ENCODE data around the gene RIMBP2.

Gene RIMBP2

DNA sequence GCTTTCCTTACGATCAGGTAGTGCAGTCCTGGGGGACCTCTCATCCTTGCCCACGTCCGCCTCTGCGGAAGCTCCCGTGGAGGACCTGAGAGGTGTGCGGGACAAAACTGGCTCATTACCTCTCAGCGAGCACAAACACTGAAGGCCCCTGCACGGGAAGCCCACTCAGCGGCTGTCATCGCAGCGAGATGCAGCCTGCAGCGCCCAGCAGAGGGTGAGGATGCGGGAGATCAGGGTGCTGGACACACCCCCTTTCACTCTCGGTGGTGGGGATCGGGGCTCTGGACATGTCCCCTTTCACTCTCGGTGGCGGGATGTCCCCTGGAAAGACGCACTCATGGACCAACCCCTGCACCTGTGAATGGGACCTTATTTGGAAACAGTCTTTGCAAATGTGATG is 266.8 kb downstream of the RIMBP2 start:
- Mint-ChIP-seq H3K36me3 (ENCODE audit: low read depth) (no peaks in the 10 kb centered on the region), H3K27ac (no peak overlapping the region), H3K4me3 (no peak overlapping the region), H3K9me3 (no peaks in the 10 kb centered on the region), H3K4me1 (no peaks in the 10 kb centered on the region), H3K27me3 (no peaks in the 10 kb centered on the region)
- DNase-seq (no peak), ATAC-seq (no peak)

DNA sequence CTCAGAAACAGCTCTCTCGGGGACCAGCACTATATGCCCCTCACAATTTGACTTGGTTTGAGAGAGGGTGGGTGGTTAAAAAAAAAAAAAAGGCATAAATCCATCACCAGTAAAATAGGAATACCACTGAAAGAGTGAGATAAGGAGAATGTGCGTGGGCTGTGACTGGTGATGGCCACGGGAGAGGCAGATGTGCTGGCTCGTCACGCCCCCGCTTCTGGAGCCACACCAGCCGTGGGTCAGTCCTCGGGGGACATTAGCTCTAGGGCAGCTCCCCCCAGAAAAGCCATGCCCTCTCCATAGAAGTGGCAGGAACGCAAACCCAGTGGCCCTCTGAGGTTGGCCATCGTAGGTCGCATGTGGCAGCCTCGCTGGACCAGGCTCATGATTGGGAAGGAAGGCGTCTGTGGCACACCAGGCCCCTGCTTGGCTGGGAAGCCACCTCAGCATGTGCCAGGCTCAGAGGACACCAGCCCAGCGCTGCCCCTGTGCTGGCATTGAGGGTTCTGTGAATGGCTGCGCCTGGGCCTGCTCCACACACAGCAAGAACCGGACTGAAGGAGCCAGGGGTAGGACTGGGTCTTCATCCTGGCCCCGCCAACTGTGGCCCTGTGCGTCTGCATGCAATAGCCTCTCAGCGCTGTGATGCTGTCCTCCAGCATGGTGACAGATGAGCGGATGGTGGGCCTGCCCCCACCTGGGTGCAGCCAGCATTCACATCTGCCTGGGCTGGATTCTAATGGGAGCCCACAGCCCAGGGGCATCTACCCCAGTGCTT is 267.9 kb downstream of the RIMBP2 start:
- ATAC-seq: no peak
- H3K36me3 Mint-ChIP-seq (ENCODE audit: low read depth): no peaks in the 10 kb centered on the region
- H3K9me3 Mint-ChIP-seq: no peaks in the 10 kb centered on the region
- no peak for DNase-seq
- H3K4me3 Mint-ChIP-seq: no peak overlapping the region
- H3K27ac Mint-ChIP-seq: no peak overlapping the region
- no peaks in the 10 kb centered on the region for H3K4me1 Mint-ChIP-seq
- no peaks in the 10 kb centered on the region for H3K27me3 Mint-ChIP-seq

DNA sequence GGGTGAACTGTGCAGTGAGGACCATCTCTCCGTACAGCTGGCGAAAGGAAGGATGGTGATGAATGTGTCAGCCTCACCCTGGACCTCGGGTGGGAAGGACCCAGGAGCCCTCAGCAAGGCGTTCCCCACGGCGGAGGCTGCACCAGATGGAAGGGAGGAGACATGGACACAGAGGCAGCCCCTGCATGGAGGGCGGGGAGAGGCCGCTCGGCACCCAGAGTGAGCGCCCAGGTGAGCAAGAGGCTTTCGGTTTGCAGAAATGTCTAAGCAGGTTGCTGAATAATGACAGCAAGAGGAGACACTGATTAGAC is 268.5 kb downstream of the RIMBP2 start:
- no peak for ATAC-seq
- no peak for DNase-seq
- no peaks in the 10 kb centered on the region for H3K27me3 Mint-ChIP-seq
- H3K36me3 Mint-ChIP-seq (ENCODE audit: low read depth): no peaks in the 10 kb centered on the region
- H3K4me3 Mint-ChIP-seq: no peak overlapping the region
- no peaks in the 10 kb centered on the region for H3K4me1 Mint-ChIP-seq
- H3K9me3 Mint-ChIP-seq: no peaks in the 10 kb centered on the region
- no peak overlapping the region for H3K27ac Mint-ChIP-seq

DNA sequence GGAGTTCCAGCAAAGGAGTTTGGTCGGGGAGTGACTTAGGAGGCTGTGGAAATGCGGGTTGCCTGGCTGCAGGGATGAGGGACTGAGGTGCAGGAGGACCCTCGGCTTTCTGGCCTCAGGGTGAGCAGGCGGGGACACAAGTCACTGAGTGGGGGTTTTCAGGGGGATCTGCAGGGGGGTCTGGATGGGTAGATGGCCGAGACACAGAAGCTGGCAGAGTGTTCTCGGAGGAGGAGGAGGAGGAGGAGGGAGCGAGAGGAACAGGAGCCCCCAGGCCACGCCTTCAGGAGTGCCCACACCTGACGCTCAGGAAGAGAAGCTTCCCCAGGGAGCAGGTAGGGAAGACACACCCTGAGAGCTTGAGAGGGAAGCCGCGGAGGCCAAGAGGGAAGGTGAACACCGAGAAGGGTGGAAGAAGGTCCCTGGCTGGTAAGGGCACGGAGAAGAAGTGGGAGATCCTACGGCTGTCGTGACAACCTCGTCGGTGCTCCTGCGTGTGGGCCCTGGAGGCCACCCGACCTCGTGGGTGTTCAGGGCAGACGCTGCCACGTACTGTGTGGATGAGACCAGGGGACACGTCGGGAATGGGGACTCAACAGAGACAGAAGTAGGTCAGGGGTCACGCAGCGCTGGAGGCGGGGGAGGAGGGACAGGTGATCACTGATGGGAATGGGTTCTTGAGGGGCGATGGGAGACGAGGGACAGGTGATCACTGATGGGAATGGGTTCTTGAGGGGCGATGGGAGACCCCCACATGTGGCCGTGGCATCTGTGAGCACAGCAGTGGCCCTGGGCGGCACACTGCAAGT is 269.0 kb downstream of the RIMBP2 start:
- no peak for DNase-seq
- no peaks in the 10 kb centered on the region for H3K27me3 Mint-ChIP-seq

DNA sequence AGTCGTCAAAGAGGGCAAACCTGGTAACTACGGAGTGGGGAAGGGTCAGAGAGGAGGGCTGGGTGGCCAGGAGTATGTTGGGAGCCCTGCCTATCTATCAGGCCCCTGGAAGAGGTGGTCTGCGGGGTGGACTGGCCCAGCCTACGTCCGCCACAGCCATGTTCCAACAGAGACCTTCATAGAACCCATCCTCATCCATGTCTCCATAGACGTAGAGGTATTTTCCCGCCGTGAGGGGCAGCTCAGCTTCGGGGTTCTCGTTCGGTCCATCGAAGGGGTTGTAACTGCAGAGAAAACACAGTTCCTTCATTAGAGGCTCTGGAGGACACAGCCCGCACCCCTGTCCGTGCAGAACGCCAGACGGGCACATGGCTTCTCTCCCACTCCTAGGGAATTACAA is 271.1 kb downstream of the RIMBP2 start:
- H3K27ac Mint-ChIP-seq: no peak overlapping the region
- DNase-seq (no peak), ATAC-seq (no peak)
- no peak overlapping the region for H3K4me3 Mint-ChIP-seq
- no peaks in the 10 kb centered on the region for H3K36me3 Mint-ChIP-seq (ENCODE audit: low read depth)
- no peaks in the 10 kb centered on the region for H3K27me3 Mint-ChIP-seq
- peaks cover 6% of the 10 kb centered on the region for H3K9me3 Mint-ChIP-seq
- H3K4me1 Mint-ChIP-seq: no peaks in the 10 kb centered on the region

More for the DNA sequence above, 269.0 kb downstream of the RIMBP2 start:
- H3K9me3 Mint-ChIP-seq: no peaks in the 10 kb centered on the region
- no peak for ATAC-seq
- no peak overlapping the region for H3K4me3 Mint-ChIP-seq
- H3K4me1 Mint-ChIP-seq: no peaks in the 10 kb centered on the region
- no peaks in the 10 kb centered on the region for H3K36me3 Mint-ChIP-seq (ENCODE audit: low read depth)
- no peak overlapping the region for H3K27ac Mint-ChIP-seq

DNA sequence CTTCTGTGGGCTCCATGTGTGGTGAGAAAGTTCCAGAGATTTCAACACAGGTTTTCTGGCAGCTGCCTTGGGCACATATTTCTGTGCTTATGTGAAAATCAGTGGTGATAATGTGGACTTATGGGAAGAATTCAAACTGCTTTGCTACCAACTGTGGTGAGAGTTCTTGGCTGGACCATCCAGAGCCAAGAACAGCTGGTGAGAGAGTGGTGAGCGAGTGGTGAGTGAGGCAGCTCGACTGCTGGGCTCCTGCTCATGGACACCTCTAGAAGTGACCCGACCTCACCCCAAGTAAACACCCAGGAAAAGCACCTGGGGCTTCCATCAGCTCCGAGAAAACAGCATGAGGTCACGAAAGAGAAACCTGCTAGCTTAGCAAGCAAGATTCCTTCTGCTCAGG is 272.0 kb downstream of the RIMBP2 start:
- no peak overlapping the region for H3K4me3 Mint-ChIP-seq
- H3K9me3 Mint-ChIP-seq: peaks cover 8% of the 10 kb centered on the region
- H3K27ac Mint-ChIP-seq: no peak overlapping the region
- H3K36me3 Mint-ChIP-seq (ENCODE audit: low read depth): no peaks in the 10 kb centered on the region
- H3K4me1 Mint-ChIP-seq: no peaks in the 10 kb centered on the region
- H3K27me3 Mint-ChIP-seq: no peaks in the 10 kb centered on the region
- no peak for DNase-seq
- ATAC-seq: no peak

DNA sequence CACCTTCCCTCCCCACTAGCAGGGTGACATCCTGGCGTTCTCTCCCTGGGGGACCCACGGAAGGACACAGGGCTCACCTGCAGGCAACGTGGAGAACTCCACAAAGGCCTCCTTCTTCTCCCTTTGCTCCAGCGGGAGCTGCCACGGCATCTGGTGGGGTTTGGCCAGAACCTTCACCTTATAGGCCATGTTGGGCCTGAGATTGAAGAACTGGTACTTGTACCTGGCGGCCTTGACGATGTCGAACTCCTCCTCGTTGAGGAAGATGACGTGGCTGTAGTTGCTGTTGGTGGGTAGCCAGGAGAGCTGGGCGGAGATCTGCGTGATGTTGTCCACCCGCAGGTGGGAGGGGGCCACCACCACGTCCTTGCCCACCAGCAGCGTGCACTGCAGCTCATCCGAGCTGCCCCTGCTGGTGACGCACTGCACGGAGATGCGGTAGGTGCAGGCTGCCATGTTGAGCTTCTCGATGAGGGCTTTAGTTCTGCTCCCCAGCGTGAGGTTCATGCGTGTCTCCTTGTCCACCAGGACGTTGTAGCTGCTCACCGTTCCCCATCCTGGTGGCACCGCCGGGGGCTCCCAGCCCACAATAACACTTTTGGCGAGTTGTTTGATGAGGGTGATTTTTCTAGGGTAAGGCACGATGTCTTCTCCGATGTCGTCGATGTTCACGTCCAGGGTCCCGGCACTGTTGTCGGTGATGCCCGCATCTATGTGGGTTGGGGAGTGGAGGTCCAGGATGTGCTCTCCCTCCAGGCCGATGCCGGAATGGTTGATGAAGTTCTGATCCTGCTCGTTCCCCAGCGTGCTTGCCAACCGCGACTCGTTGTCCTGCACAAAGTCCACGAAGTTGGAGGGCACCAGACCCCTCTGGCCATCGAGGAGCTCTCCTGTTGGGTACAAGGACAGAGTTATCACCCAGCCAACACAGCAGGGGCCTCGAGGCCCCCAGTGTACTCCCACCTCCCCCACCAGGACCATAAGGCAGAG is 274.0 kb downstream of the RIMBP2 start:
- DNase-seq (no peak), ATAC-seq (no peak)
- peaks cover 10% of the 10 kb centered on the region for H3K9me3 Mint-ChIP-seq
- no peaks in the 10 kb centered on the region for H3K4me1 Mint-ChIP-seq
- no peak overlapping the region for H3K4me3 Mint-ChIP-seq
- no peak overlapping the region for H3K27ac Mint-ChIP-seq
- H3K27me3 Mint-ChIP-seq: no peaks in the 10 kb centered on the region
- no peaks in the 10 kb centered on the region for H3K36me3 Mint-ChIP-seq (ENCODE audit: low read depth)

DNA sequence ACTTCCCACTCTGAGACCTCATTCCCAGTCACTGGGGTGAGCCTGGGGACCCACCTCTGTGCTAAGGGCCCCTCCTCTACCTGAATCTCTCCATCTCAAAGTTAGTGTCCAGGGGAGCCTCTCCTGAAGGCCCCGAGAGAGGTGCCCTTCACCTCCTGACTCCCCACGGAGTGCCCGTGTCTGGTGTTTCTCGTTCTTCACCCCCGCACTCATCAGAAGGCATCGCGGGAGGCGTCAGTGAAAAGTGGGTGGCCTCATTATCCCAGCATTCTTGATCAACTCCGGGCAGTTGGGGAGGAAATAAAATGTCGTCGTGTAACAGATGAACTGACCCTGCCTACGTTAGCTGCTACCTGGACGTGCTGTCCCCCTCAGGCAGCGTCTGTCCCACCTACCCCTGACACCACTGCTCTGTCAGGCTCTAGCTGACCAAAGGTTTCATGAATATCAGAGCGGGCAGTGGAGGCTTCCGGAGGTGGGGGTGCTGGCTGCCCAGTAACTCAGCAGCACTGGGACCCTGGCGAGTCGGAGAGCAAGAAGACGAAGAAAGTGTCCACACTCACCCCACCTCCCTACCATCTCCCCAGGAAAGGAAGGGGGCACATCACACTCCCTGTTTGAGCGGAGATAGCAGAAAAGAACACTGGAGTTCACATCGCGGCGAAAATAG is 275.6 kb downstream of the RIMBP2 start:
- H3K27me3 Mint-ChIP-seq: no peaks in the 10 kb centered on the region
- peaks cover 10% of the 10 kb centered on the region for H3K9me3 Mint-ChIP-seq
- H3K4me3 Mint-ChIP-seq: no peak overlapping the region
- H3K36me3 Mint-ChIP-seq (ENCODE audit: low read depth): no peaks in the 10 kb centered on the region
- DNase-seq: no peak
- ATAC-seq: no peak
- H3K27ac Mint-ChIP-seq: no peak overlapping the region
- no peaks in the 10 kb centered on the region for H3K4me1 Mint-ChIP-seq

DNA sequence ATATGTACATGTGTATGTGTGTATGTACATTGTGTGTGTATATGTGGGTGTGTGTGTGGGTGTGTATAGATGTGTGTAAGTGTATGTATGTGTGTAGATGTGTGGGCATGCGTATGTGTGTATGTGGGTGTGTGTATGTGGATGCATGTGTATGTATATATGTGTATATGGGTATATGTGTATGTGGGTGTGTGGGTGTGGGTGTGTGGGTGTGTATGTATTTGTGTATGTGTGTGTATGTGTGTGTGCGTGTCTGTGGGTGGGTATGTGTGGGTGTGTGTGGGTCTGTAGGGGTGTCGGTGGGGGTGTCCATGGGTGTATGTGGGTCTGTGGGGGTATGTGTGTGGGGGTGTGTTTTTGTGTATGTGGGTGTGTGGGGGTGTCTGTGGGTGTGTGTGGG is 276.8 kb downstream of the RIMBP2 start:
- Mint-ChIP-seq H3K27me3 (no peaks in the 10 kb centered on the region), H3K27ac (no peak overlapping the region), H3K4me1 (no peaks in the 10 kb centered on the region), H3K4me3 (no peak overlapping the region), H3K36me3 (ENCODE audit: low read depth) (no peaks in the 10 kb centered on the region), H3K9me3 (peaks cover 10% of the 10 kb centered on the region)
- no peak for ATAC-seq
- no peak for DNase-seq

DNA sequence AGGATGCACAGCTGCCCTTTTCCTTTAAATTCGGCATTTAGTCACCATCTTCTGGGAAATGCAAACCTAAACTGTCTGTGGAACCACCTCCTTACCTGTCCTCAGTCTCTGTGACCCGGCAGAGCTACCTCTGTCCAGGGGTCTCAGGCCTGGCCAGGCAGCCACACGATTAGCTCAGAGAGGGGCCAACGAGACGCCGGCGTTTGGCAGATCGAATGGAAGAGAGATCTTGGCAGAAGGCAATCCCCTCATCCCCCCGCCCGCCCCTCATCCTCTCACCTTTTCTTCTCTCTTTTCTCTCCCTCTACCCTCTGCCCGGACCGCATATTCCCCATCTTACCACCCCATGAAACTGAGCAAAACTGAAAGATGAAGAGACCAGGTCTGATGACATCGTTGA is 277.4 kb downstream of the RIMBP2 start:
- no peaks in the 10 kb centered on the region for H3K36me3 Mint-ChIP-seq (ENCODE audit: low read depth)
- no peak for DNase-seq
- H3K9me3 Mint-ChIP-seq: peaks cover 10% of the 10 kb centered on the region
- ATAC-seq: no peak
- H3K4me1 Mint-ChIP-seq: no peaks in the 10 kb centered on the region
- H3K4me3 Mint-ChIP-seq: no peak overlapping the region
- H3K27ac Mint-ChIP-seq: no peak overlapping the region
- no peaks in the 10 kb centered on the region for H3K27me3 Mint-ChIP-seq

DNA sequence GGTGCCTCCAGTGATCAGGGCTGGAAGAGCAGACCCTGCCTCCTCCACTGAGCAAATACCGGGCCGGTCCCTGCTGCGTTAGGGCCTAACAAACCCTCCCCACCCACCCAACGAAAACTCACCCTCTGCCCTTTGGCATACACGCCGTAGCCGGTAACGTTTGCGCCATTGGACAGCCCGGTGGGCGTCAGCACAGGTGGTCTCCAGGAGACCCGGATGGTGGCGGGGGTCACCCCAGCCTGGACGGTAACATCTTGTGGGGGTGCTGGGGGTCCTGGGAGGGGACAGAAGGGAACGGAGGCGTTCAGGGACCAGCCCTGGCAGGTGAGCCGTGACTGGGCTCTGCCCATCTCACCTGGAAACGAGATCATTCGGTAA is 277.9 kb downstream of the RIMBP2 start:
- peaks cover 10% of the 10 kb centered on the region for H3K9me3 Mint-ChIP-seq
- H3K4me3 Mint-ChIP-seq: no peak overlapping the region
- no peaks in the 10 kb centered on the region for H3K4me1 Mint-ChIP-seq
- no peak for DNase-seq
- no peaks in the 10 kb centered on the region for H3K27me3 Mint-ChIP-seq
- ATAC-seq: no peak
- H3K36me3 Mint-ChIP-seq (ENCODE audit: low read depth): no peaks in the 10 kb centered on the region
- H3K27ac Mint-ChIP-seq: no peak overlapping the region

DNA sequence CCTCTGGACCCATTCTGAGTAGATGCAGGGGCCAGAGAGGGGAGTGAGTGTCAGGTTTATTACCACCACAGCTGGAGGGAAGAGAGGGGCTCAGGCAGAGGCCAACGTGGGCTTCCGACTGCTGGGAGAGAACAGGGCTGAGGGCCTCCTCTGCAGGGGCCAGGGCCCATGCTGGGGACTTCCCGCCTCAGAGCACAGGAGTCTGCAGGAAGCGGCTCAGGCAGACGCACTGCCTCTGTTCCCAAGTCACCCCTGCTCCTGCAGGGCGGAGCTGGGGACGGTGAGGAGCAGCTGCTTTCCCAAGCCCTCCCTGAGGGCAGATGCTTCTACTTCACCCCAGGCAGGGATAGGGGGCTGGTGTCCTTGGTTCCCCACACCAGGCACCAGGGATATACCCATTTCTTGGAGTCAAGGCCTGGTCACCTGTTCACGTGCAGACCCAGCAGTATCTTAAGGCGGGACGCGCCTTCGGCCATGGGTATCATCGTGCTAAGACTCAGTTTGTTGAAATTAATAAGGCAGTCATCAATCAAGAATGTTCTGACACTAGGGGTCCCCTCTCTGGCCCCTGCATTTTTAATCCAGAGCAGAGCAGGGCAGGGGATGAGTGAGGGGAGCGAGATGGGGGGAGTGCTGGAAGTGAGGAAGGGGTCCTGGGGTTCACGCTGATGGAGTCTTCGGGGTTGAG is 278.4 kb downstream of the RIMBP2 start:
- Mint-ChIP-seq H3K36me3 (ENCODE audit: low read depth) (no peaks in the 10 kb centered on the region), H3K9me3 (peaks cover 10% of the 10 kb centered on the region), H3K4me1 (no peaks in the 10 kb centered on the region), H3K4me3 (no peak overlapping the region), H3K27ac (no peak overlapping the region), H3K27me3 (no peaks in the 10 kb centered on the region)
- ATAC-seq (no peak), DNase-seq (no peak)

DNA sequence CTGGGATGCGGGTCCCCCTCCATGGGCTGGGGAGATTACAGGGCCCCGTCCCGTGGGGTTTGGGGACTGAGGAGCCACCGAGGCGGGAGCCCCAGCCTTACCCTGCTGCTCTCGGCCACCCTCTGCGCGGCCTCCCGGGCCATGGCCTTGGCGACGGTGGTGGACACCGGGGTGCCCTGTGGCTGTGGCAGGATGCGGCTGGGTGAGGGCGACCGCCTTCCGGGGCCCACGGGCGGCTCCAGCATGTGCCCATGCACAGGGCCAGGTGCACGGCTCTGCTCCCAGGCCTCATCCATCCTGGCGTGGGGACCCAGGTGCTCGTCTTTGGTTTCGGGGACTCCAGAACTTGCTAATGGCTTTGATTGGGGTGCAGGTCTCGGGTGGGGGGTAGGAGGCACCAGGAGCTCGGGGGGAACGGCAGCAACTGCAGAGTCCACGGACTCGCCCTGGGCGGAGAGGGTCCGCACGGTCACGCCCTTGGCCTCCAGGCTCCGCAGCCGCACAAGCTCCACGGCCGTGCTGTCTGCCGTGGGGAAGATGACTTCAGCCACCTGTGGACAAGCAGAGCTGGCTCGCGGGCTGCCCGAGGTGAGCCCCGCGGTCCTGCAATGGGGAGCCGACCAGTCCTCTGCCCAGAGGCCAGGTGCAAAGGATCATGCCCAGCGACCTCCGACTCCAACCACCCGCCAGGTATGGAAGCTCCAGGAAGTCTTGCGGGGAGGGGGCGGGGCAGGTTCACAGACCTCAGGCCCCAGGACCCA is 279.2 kb downstream of the RIMBP2 start:
- no peak for DNase-seq
- H3K4me3 Mint-ChIP-seq: no peak overlapping the region
- H3K27ac Mint-ChIP-seq: no peak overlapping the region
- peaks cover 10% of the 10 kb centered on the region for H3K9me3 Mint-ChIP-seq
- no peaks in the 10 kb centered on the region for H3K27me3 Mint-ChIP-seq
- H3K4me1 Mint-ChIP-seq: no peaks in the 10 kb centered on the region
- no peaks in the 10 kb centered on the region for H3K36me3 Mint-ChIP-seq (ENCODE audit: low read depth)
- ATAC-seq: no peak

Data from activated naive CD8-positive, alpha-beta T cell treated with anti-CD3 and anti-CD28 coated beads, Interleukin-2, amount 50 U/mL, for 24 hours (primary cell).